HG03520 (cell line): ENCODE measurements around the gene AASS.

Experiments used
- ATAC-seq: cut with Tn5 transposase; IDR thresholded peaks from one replicate; pipeline ENCODE4 v1.9.1; 2021; ENCODE audit warnings: mild to moderate bottlenecking, moderate library complexity; ENCODE audit not compliant: unreplicated experiment

AASS gene

DNA sequence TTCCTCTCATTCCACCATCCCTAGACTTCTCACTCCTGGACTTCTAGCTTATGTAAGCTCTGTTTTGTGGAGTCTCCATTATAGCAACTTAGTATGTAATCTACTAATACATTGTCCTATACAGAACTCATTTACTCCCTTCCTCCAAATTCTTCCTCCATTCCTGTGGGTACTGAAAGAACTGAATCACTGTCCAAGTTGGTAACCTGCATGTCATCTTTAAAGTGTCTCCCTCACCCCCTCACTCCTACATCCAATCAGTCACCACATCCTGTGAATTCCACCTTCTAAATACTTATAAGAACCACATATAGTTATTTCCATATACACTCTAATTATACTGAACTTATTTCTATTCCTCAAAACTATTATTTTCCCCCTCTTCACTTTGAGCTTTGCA, 20.3 kb downstream of the AASS start:
- ATAC-seq: no peak

DNA sequence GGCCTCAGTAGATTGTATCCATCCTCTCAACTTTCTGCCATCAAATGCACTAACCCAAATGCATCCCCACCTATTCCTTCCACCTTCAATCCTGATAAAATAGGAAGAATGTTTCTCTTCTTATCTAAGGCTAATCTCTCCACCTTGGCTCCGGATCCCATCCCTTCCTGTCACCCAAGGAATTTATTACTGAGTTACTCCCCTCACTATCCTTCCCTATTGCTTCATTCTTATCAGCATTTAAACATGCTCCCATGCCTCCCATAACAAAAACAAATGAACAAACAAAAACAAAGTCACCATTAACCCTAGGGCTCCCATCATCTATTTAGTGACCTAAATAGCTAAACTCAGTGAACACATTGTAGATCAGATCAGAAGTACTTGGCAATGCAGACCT, 25.3 kb downstream of the AASS start:
- ATAC-seq: no peak

DNA sequence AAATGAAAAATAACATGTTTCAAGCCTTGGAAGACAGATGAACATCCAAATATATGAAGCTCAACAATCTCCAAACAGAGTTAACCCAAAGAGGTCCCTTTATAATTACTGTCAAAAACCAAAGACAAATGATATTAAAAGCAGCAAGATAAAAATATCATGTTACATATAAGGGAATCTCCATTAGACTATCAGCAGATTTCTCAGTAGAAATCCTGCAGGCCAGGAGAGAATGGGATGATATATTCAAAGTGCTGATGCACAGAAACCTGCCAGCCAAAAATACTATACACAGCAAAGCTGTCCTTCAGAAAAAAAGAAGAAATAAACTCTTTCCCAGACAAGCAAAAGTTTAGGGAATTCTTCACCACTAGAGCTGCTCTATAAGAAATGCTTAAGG, 41.0 kb downstream of the AASS start:
- no peak for ATAC-seq

DNA sequence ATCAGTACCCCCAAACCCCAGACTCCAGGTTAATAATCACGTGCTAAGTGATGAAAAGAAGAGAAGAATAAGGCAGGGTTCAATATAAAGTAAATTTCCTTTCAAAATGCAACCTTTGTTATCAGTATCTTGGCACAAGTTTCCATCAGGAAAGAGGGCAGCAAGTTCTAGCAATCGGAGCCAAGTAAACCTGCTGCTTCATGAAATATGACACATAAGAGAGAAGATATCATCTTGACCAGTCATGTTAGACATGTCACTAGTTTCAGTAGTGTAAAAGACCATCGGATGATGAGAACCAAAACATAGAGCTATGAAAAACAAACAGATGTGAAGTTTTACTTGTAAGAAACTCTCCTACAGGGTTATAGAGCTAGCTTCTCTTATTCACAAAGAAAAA, 44.0 kb downstream of the AASS start:
- ATAC-seq: no peak

DNA sequence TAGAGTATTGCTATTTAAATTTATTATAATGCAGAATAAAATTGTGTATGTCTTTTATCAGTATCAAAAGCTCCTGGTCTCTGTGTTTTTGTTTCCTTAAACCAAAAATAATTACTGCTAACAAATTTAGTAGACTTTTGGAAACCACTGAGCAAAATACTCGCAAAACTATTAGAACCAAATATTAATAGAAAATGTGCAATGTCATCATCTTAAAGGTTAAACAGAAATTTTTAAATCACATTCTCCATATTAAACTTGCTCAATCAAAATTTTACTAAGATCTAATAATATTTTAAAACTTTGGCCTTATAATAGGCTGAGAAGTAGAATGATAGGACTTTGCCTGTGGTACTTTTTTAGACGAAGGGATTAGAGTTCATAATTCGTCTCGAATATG, 48.4 kb downstream of the AASS start:
- ATAC-seq: no peak

DNA sequence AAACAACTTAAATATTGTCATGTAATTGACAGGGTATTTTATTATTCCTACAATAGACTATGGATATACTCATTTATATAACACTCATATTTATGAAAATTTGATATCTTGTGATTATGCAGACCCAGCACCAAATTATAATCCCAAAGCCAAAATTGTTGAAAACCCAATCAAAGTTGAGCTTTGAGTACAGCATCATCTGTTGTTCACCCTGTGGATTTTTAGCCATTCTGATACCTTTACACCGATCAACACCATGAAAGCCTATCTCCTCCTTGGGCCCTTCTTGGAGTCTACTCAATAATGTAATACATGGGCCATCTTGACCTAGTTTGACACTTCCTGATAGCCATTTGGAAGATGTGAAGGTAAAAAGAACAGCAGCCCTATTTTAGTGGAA, 49.5 kb downstream of the AASS start:
- no peak for ATAC-seq

DNA sequence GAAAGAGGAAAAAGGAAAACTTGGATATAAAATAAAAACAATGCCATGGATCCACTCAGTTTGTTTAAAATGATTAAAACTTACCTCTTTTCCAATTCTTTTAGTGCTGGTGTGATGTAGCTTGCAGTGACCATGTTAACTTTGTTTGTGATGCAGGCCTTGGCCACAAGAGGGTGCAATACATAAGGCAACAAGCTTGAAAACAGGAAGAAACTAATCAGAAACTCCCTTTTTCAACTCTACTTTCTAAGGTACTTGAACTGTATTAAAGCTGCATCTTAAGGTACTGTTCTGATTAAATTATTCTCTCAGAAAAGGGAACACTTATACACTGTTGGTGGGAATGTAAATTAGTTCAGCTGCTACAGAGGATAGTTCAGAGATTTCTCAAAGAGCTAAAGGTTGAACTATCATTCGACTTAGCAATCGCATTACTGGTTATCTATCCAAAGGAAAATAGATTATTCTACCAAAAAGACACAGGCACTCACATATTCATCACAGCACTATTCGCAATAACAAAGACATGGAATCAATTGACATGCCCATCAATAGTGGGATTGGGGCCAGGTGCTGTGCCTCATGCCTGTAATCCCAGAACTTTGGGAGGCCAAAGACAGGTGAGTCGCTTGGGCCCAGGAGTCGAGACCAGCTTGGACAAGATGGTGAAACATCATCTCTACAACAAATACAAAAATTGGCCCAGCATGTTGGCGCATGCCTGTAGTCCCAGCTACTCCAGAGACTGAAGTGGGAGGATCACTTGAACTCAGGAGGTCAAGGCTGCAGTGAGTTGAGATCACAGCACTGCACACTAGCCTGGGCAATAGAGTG, 50.9 kb downstream of the AASS start:
- ATAC-seq: peak; percentile 99

DNA sequence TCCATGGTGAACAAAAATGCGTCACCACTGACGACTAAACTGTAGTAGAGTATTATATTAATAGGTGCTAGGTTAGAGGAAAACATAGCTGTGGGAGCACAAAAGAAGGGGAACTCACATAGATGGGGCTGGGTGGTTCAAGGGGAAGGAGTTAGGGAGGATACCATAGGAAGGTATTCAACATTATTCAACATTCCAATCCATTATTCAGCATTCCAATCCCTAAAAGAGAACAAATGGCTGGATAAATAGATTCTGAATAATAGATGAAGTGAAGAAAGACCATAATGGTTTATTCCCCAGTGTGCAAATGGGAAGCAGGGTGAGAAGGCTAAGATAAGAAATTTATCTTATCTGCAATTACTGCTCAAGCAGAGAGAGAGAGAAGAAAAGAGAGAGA, 61.4 kb downstream of the AASS start:
- ATAC-seq: no peak

DNA sequence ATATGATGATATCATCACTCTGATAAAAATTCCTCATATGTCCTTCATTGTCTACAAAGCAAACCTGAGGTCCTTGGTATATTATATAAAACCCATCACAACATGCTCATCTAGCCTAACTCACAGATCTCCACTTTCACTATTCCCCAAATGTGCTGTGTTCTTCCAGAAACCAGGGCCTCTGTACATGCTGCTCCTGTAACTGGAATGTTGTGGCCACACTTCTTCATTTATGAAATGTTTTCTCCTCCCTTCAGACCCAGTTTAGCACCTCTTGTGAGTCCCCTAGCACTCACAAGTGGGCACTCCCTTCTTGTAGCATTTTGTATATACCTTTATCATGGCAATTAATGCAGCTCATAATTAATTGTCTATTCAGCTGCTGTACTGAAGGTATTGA, 61.9 kb downstream of the AASS start:
- ATAC-seq: no peak

DNA sequence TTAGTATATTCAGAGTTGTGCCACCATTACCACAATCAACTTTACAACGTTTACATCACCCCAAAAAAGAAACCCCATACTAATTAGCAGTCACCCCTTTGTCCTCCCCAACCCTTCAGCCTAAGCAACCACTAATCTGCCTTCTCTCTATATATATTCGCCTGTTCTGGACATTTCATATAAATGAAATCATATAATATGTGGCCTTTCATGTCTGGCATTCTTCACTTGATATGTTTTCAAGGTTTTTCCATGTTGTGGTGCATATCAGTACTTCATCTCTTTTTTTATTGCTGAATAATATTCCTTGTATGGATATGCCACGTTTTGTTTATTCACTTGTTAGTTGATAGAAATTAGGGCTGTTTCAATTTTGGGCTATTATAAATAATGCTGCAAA, 70.4 kb downstream of the AASS start:
- ATAC-seq: no peak

DNA sequence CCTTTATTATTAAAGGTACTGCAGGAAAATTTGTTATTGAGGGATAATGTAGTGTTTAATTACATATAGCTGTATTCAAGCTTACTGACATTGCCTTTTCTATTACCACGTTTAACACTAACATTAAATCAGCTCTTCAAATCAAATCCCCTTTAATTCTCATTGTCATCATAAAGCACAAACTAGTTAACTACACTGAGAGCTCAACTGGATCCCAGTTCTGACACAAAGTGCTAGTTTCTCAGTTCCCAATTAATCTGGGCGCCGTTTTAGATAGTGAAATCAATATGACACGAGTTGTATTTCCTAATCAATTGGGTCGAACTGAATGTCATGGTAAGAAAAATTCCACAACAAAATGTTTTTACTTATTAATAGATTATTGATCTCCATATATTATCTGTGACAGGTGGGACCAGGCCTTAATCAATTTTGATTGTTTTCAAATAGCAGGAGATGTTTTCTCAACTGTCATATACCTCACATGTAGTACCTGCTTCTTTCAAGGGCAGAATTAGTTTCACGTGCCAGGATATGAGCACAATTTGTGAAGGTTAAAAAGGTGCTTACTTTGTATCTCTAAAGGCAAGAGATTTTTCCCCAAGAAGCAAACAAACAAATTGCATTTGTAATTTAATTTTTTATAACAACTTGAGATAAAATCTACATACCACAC, 71.0 kb downstream of the AASS start:
- no peak for ATAC-seq

DNA sequence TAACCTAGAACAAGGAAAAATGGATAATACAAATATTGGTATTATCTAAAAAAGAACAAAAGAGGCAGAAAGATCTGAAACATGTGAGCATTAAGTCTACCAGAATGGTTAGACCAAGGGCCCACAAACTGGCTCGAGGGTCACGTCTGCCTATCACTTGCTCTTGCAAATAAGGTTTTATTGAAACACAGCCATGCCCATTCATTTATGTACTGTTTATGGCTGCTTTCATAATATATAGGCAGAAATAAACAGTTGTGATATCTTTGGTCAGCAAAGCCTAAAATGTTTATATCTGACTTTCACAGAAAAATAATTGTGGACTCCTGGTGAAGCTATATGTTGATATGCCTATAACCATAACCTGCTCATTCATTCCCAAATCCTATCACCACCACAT, 71.8 kb downstream of the AASS start:
- ATAC-seq: no peak

DNA sequence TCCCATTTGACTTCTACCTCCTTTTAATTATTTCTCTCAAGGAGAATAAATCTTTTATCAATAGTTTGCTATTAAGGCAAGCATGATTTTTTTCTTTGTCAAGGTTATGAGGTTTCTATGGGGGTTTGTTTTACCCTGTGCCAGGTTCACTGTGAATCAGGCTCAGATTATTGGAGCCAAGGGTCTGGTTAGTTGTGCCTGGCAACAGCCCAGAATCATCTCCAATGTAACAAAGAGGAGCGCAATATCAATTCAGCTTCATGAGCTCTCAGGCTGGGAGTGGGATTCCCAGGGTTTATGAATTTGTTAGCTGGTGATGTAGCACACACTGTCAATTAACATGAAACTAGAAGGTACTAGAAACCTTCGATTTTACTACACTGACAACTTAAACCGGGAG, 73.2 kb downstream of the AASS start:
- ATAC-seq: no peak

DNA sequence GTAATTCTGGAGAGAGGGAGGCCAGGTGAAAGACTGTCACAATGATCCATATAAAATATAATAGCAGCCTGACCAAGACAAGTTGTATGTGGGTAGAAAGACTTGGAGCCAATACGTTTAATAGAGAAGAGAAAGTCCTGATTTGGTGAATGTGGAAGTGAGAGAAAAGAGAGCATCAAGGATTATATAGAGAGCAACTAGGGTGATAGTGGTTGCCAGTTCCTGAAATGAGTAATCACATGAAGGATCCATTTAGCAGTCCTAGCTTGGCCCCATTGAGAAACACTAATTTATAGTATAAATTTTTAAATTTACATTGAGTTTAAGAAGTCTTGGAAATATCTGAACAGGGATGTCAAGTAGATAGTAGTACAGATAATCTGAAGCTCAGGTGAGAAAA, 74.0 kb downstream of the AASS start:
- ATAC-seq: no peak

DNA sequence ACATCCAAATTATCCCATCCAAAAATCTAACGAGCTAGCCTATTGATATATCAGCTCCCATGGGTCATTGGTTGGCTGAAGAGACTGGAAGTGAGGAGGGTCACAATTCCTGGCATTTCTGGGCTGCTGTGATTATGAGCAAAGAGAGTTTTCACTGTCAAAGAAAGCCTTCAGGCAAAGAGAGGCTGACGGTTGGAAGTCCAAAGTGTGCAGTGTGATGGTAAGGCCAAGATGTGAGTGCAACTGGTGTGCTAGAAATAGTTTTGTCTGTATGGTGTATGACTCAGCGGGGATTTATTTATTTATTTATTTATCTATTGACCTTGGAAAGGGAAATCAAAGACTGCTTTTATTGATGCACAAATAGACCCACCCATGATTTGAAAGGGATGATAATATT, 75.0 kb downstream of the AASS start:
- no peak for ATAC-seq

DNA sequence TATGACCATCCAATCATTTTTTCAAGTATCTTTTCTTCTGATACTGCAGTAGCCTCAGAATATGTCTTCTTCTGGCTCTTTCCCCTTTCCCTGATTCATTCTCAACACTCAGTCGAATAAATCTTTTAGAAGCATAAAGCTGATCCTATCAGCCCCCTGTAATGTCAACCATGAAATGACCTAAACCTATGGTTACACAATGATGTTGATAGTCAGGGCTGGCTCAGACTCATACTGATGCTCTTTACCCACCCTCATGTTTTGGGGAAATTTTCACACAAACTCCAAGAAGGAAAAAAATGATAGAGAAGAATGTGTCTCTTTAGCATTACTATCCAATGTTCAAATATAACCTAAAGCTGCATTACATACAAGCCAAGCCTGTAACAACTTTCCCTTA, 76.0 kb downstream of the AASS start:
- no peak for ATAC-seq

DNA sequence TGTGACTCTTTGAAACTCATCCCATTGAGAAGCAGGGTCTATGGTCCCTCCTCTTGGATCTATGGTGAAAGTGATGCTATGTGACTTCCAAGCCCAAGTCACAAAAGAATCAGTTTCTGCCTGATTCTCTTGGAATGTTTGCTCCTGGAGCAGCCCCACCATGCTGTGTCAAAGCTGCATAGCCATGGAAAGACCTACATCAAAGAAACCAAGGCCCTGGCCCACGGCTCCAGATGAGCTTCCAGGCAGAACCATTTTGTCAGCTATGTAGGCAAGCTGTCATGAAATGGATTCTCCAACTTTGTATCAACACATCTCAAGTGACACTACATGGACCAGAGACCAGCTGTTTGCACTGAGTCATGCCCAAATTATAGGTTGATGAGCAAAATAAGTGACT, 77.0 kb downstream of the AASS start:
- no peak for ATAC-seq

DNA sequence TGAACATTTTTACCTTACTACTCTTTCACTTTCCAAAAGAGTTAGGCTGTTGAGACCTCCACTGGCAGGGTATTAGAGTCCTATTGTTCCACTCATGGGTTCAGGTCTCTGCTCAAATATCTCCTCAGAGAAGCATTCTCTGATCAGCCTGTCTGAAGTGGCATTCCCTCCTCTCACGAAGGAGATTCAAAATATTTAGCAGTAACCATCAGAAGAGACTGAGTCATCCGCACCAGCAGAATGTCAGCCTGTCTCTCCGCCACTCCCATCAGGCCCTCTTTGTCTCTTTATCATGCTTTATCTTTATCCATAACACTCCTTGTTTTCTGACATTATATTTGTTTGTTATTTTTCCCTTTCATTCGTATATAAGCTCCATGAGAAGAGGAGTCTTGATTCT, 79.1 kb downstream of the AASS start:
- ATAC-seq: no peak

DNA sequence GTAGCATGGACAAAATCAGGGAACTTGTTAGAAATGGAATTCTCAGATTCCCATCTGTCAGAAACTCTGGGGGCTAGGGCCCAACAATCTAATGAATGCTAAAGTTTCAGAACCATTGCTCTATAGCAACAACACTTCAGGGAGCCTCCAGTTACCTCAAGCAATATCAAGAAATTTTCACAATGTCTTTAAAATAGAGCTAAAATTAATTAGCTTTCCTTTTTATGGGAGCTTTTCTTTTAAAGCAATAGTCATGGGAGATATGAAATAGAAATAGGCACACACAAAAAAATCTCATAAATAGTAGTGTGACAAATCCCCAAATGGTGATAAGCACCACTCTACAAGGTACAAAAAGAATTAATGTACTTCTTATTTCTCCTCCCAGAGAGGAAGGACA, 80.9 kb downstream of the AASS start:
- no peak for ATAC-seq

DNA sequence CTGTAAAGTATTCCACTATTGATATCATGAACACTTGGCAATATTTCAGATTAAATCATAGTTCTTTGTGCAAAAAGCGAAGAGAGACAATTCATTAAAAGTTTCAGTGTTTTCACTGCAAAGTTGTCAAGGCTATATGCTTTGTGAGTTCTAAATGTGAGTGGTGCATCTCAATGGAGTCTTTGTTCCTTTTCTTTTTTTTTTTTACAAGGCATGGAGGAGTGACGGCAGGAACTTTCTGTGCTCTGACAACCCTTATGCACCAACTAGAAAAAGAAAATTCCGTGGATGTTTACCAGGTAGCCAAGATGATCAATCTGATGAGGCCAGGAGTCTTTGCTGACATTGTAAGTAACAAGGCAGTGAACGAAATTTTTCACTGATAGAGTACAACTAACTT, 84.5 kb downstream of the AASS start:
- ATAC-seq: no peak

DNA sequence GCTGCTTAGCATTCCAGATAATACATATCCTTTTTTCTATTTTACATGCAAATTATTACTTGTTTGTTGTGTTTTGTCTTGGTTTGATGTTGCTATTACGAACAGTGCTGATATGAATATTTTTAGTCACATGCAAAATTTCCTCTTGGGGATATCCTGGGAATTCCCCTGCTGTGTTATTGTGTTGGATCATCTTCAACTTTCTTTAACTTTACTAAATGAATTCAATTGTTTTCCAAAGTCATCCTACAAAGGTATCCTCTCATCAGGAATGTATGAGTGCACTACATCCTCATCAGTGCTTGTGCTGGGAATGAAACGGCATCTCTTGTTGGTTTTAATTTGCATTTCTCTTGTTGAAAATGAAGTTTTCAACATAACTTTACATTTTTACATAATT, 87.1 kb downstream of the AASS start:
- no peak for ATAC-seq

DNA sequence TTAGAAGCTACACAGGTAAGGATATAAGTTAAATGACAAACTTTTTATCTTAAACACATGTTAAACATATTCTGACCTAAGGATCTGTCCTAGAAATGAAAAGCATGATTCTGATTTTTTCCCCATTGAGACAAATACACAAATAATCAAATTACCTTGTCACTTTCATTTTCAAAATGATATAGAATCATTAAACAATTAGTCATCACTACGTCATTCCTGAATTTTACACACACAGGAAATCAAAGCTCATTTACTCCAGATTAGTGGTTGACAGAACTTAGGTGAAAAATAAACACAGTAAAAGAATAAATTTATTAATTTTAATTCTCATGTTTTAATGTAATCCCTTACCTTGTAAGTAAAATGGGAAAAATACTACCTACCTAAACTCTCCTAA, 89.0 kb downstream of the AASS start:
- no peak for ATAC-seq

DNA sequence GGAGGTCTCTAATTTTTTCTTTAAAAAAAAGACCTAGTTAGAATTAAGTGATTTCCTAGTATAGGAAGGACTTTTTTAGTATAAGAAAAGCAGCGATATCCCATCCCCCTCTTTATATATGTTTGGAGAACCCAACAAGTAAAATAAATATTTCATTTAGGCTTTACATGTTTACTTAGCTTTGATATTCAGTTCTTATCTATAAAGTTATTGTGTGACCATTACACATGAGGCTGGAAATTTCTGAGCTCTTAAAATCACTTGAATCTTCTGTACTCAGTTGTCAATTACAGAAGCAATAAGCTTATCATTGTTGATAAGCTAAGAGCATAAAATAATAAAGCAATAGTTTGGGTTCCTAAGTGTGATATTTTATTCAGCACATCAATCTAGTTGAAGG, 89.7 kb downstream of the AASS start:
- no peak for ATAC-seq
